Mesothelial cell of epicardium (in vitro differentiated cells): ENCODE results near the gene COL4A4. TPM values are rescaled to one million over a fixed set of nuclear protein-coding genes. Genes with fewer than 3 reads are reported as not detected.

Experiments used
- DNase-seq, 2 experiments: peaks; one replicate each; pipeline ENCODE4 v3.0.0; 2021; ENCODE audit warnings: low spot score in 2 of 2; ENCODE audit not compliant: unreplicated experiment in 2 of 2
- H3K27ac Mint-ChIP-seq: 2 replicates; pipeline ENCODE4 v1.8.0; 2021; ENCODE audit warnings: mixed read lengths
- H3K27me3 Mint-ChIP-seq: 2 replicates; pipeline ENCODE4 v1.8.0; 2021; ENCODE audit warnings: low read depth, mixed read lengths
- H3K36me3 Mint-ChIP-seq: 2 replicates; pipeline ENCODE4 v1.8.0; 2021; ENCODE audit warnings: mixed read lengths
- H3K4me1 Mint-ChIP-seq: 2 replicates; pipeline ENCODE4 v1.8.0; 2021; ENCODE audit warnings: mixed read lengths
- H3K4me3 Mint-ChIP-seq: 2 replicates; pipeline ENCODE4 v1.8.0; 2021; ENCODE audit warnings: mild to moderate bottlenecking, moderate library complexity, mixed read lengths
- H3K9me3 Mint-ChIP-seq: 2 replicates; pipeline ENCODE4 v1.8.0; 2021; ENCODE audit warnings: mixed read lengths
- total RNA-seq: library from RNA; stranded (reverse); gene quantifications from 3 replicates; pipeline ENCODE4 v1.2.1, GENCODE V29; 2021
- TF ChIP-seq, protein P1 (sequence below): fragments of 200-600 bp; sonication (generic); IDR thresholded peaks from one replicate; pipeline ENCODE4 v1.5.0; 2021; ENCODE audit warnings: antibody characterized with exemption; ENCODE audit not compliant: unreplicated experiment

The COL4A4 gene
- total RNA-seq, 1 donor from 2014 or later, result 0.11 TPM

DNA sequence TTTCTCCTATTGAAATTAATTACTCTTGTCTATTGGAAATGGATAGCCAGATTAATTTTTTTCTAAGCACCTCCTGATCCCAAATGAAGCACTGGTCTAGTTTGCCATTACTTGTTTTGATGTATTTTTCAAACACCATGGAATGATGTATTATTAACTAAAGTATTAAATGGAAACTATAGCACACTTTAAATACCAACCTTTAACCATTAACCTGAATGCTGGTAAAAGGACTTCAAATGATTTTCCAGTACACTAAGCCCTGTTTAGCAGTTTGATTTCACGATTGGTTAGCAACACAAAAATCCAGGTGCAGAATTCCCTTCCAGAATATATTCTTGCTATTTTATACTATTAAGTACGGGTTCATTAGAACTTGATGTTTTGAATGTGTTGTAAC lies 37.8 kb upstream of the COL4A4 start:
- TF ChIP-seq, protein P1, sequence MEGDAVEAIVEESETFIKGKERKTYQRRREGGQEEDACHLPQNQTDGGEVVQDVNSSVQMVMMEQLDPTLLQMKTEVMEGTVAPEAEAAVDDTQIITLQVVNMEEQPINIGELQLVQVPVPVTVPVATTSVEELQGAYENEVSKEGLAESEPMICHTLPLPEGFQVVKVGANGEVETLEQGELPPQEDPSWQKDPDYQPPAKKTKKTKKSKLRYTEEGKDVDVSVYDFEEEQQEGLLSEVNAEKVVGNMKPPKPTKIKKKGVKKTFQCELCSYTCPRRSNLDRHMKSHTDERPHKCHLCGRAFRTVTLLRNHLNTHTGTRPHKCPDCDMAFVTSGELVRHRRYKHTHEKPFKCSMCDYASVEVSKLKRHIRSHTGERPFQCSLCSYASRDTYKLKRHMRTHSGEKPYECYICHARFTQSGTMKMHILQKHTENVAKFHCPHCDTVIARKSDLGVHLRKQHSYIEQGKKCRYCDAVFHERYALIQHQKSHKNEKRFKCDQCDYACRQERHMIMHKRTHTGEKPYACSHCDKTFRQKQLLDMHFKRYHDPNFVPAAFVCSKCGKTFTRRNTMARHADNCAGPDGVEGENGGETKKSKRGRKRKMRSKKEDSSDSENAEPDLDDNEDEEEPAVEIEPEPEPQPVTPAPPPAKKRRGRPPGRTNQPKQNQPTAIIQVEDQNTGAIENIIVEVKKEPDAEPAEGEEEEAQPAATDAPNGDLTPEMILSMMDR, result no peak
- H3K27ac Mint-ChIP-seq, result no peak overlapping the region
- H3K36me3 Mint-ChIP-seq, result no peaks in the 10 kb centered on the region
- DNase-seq, result no peak
- no peaks in the 10 kb centered on the region for H3K27me3 Mint-ChIP-seq
- no peaks in the 10 kb centered on the region for H3K9me3 Mint-ChIP-seq
- H3K4me1 Mint-ChIP-seq, result no peaks in the 10 kb centered on the region
- H3K4me3 Mint-ChIP-seq, result no peak overlapping the region

DNA sequence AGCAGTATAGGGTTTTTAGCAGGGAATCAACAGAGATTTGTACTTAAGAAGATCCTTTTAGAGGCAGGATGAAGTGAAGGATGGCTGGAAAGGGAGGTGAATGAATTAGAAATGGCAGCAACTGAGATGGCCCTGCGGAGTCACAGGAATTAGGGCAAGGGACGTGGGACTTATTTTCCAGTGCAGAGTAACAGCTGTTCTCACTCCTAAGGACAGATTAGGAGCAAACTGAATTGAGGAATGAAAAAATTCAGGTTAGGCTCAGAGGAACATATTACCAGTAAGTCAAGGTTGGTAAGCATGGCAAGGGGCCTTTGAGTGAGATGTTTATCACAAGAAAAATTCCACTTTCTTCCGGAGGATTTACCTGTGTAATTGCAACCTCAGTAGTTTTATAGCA lies 34.9 kb upstream of the COL4A4 start:
- no peak for DNase-seq
- Mint-ChIP-seq H3K27me3 (no peaks in the 10 kb centered on the region), H3K9me3 (no peaks in the 10 kb centered on the region), H3K4me3 (no peak overlapping the region), H3K36me3 (no peaks in the 10 kb centered on the region), H3K27ac (no peak overlapping the region), H3K4me1 (no peaks in the 10 kb centered on the region)
- TF ChIP-seq, protein P1, result no peak

DNA sequence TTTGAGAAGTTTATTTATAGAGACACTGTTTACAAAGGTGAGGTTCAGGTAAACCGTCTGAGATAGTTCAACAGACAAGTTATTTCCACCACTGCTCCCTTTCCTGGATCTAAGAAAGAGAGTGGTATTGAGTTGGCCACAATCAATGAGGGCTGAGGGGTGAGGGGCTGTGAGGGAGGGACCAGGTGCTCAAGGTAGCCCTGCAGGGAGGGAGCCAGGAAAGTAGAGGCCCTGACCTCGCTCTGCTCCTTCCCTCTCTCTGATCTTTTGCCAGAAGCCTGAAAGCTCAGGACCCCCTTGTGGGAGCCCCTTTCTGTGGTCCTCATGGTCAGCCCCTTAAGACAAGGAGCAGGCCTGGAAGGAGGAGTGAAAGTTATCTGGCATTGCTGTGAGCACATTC lies 30.2 kb upstream of the COL4A4 start:
- no peak for DNase-seq
- no peak overlapping the region for H3K4me3 Mint-ChIP-seq
- TF ChIP-seq, protein P1, result no peak
- H3K36me3 Mint-ChIP-seq, result no peaks in the 10 kb centered on the region
- no peaks in the 10 kb centered on the region for H3K27me3 Mint-ChIP-seq
- no peak overlapping the region for H3K27ac Mint-ChIP-seq
- H3K4me1 Mint-ChIP-seq, result no peaks in the 10 kb centered on the region
- no peaks in the 10 kb centered on the region for H3K9me3 Mint-ChIP-seq

DNA sequence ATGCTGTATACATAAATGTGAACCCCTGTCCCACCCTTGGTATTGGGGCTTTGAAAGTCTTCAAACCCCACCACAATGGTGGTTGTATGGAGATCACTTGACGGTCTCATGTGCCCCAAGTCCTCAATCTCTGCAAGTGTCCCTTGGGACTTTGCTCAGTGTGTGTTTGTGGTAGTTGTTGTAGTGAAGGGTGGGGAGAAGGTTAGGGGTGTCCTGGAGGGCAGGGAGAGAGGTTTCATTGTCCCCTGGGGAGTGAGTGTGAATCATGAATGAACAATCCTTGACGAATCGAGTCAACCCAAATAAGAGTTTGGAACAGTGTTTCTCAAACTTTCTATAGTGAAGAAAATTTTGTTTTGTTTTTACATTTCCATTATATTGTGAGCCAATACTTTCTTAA lies 28.5 kb upstream of the COL4A4 start:
- TF ChIP-seq, protein P1, result no peak
- peaks cover 2% of the 10 kb centered on the region for H3K4me1 Mint-ChIP-seq
- H3K9me3 Mint-ChIP-seq, result no peaks in the 10 kb centered on the region
- no peaks in the 10 kb centered on the region for H3K36me3 Mint-ChIP-seq
- no peak overlapping the region for H3K27ac Mint-ChIP-seq
- DNase-seq, result no peak
- no peak overlapping the region for H3K4me3 Mint-ChIP-seq
- H3K27me3 Mint-ChIP-seq, result no peaks in the 10 kb centered on the region

DNA sequence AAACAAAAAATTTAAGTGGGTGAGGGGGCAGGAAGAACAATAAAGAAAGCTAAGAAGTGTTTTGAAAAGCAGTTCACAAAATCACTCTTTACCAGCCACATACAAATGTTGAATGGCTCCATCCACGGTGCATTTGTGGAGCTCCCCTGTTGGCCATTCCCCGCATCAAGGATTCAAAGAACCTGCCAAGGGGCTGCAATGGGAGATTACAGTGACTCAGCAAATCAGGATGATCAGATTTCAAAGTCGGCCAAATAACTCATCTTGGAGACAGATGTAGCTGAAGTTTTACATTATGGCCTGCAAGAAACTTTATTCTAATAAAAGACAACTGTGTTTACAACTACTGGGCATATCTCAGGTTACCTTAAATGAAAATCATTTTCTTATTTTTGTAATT lies 27.4 kb upstream of the COL4A4 start:
- Mint-ChIP-seq H3K9me3 (no peaks in the 10 kb centered on the region), H3K27ac (no peak overlapping the region), H3K36me3 (no peaks in the 10 kb centered on the region), H3K4me1 (peaks cover 2% of the 10 kb centered on the region), H3K4me3 (no peak overlapping the region), H3K27me3 (no peaks in the 10 kb centered on the region)
- no peak for DNase-seq
- TF ChIP-seq, protein P1, result no peak

DNA sequence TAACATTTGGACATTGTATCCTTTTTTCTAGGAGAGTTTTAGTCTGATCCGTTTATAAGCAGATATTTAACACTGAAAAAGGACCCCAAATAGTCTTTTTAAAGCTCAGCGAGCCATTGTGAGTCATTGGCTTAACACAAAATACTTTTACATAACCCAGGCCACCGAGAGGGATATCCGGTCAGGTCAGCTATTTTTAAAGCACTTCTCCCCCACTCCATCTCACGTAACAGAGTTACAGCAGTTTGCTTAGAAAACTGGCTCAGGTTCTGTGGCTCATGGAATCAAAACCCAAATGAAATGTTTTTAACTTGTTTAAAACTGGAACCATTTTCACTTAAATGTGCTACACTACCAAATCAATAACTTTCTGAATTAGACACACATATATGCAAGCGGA lies 24.3 kb upstream of the COL4A4 start:
- H3K4me1 Mint-ChIP-seq, result peaks cover 2% of the 10 kb centered on the region
- no peaks in the 10 kb centered on the region for H3K36me3 Mint-ChIP-seq
- H3K9me3 Mint-ChIP-seq, result no peaks in the 10 kb centered on the region
- DNase-seq, result no peak
- no peaks in the 10 kb centered on the region for H3K27me3 Mint-ChIP-seq
- no peak overlapping the region for H3K4me3 Mint-ChIP-seq
- H3K27ac Mint-ChIP-seq, result no peak overlapping the region
- TF ChIP-seq, protein P1, result no peak
